Naive B cell (primary cell): ENCODE measurements around the gene IFNGR2. TPM values are rescaled to one million over a fixed set of nuclear protein-coding genes. Genes with fewer than 3 reads are reported as not detected.
"Not testable (repeated sequence)": the region's sequence is repeated elsewhere in the genome, so short reads cannot be mapped to it uniquely, and the experiment has no call there.

Experiments
- ATAC-seq, 2 donors: fragments of 150-1000 bp; cut with Tn5 transposase; 2 replicates each; pipeline ENCODE4 v1.10.0; 2021; ENCODE audit warnings: low read depth in 2 of 2, mild to moderate bottlenecking in 2 of 2, moderate library complexity in 2 of 2
- DNase-seq: peaks from one replicate; pipeline ENCODE4 v3.0.0; 2022
- H3K27ac Mint-ChIP-seq, 6 donors: one replicate each; pipeline ENCODE4 v1.8.0; 2020 to 2022; ENCODE audit warnings: mild to moderate bottlenecking in 6 of 6, mixed read lengths in 6 of 6, moderate library complexity in 5 of 6, inconsistent platforms in 2 of 6
- H3K27me3 Mint-ChIP-seq, 3 donors: one replicate each; pipeline ENCODE4 v1.8.0; 2021 to 2022; ENCODE audit warnings: mixed read lengths in 3 of 3, mild to moderate bottlenecking in 1 of 3
- H3K36me3 Mint-ChIP-seq, 2 donors: one replicate each; pipeline ENCODE4 v1.8.0; 2020 to 2022; ENCODE audit warnings: mixed read lengths in 2 of 2, inconsistent platforms in 1 of 2, mild to moderate bottlenecking in 1 of 2
- H3K4me1 Mint-ChIP-seq, 3 donors: one replicate each; pipeline ENCODE4 v1.8.0; 2020 to 2022; ENCODE audit warnings: mixed read lengths in 3 of 3, inconsistent platforms in 1 of 3, mild to moderate bottlenecking in 1 of 3, moderate library complexity in 1 of 3
- H3K4me3 Mint-ChIP-seq, 8 donors: one replicate each; pipeline ENCODE4 v1.8.0; 2020 to 2022; ENCODE audit warnings: mild to moderate bottlenecking in 8 of 8, mixed read lengths in 8 of 8, moderate library complexity in 8 of 8, inconsistent platforms in 2 of 8
- H3K9me3 Mint-ChIP-seq, 7 donors: one replicate each; pipeline ENCODE4 v1.8.0; 2020 to 2022; ENCODE audit warnings: mixed read lengths in 7 of 7, mild to moderate bottlenecking in 5 of 7, inconsistent platforms in 2 of 7, moderate library complexity in 1 of 7
- polyA plus RNA-seq, 6 donors: library from polyadenylated mRNA; unstranded; fragments of 300-500 nt; fragmentation: Illumina TruSeq; gene quantifications; one replicate each; pipeline ENCODE4 v1.2.3, GENCODE V29; 2021; ENCODE audit warnings: low read depth in 6 of 6

Gene IFNGR2
- polyA plus RNA-seq, 6 donors from 2014 or later = 120 to 177 (median 144) TPM

DNA sequence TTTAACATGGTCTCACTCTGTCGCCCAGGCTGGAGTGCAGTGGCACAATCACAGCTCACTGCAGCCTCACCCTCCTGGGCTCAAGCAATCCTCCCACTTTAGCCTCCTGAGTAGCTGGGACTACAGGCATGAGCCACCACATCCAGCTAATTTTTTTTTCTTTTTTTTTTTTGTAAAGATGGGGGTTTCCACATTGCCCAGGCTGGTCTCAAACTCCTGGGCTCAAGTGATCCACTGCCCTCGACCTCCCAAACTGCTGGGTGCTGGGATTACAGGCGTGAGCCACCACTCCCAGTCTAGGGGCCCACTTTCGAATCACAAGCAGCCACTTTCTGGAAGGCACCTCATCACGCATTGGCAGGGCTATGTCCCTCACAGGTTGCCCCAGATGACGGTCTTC, 21.8 kb upstream of the IFNGR2 start:
- peaks cover 65 to 92% (median 75%) of the 10 kb centered on the region in 3 donors for H3K4me1 Mint-ChIP-seq

GRCh38 chr21:33383056-33383888, 19.9 kb upstream of the IFNGR2 start:
- no peaks in the 10 kb centered on the region for H3K9me3 Mint-ChIP-seq

More for the DNA sequence above, 21.8 kb upstream of the IFNGR2 start:
- H3K9me3 Mint-ChIP-seq, H3K27me3 Mint-ChIP-seq, ATAC-seq, DNase-seq, H3K36me3 Mint-ChIP-seq: not testable (repeated sequence)
- H3K27ac Mint-ChIP-seq = peak overlapping the region; percentile 95 to 99 (median 96)
- H3K4me3 Mint-ChIP-seq = peak overlapping the region in 7 of 8 donors; percentile 64 to 91 (median 83)

GRCh38 chr21:33384841-33385331, 18.3 kb upstream of the IFNGR2 start:
- Mint-ChIP-seq H3K27me3 (no peaks in the 10 kb centered on the region), H3K4me3 (peak overlapping the region in 5 of 8 donors; percentile 64 to 93 (median 81)), H3K27ac (peak overlapping the region; percentile 95 to 99 (median 98)), H3K9me3 (no peaks in the 10 kb centered on the region), H3K4me1 (peaks cover 53 to 84% (median 65%) of the 10 kb centered on the region in 3 donors), H3K36me3 (no peaks in the 10 kb centered on the region)
- ATAC-seq (no peak), DNase-seq (no peak)

More at GRCh38 chr21:33383056-33383888, 19.9 kb upstream of the IFNGR2 start:
- no peaks in the 10 kb centered on the region for H3K27me3 Mint-ChIP-seq
- no peaks in the 10 kb centered on the region for H3K36me3 Mint-ChIP-seq
- H3K4me1 Mint-ChIP-seq = peaks cover 59 to 90% (median 68%) of the 10 kb centered on the region in 3 donors
- DNase-seq (peak; percentile 86), ATAC-seq (peak; percentile 74 to 77)
- H3K4me3 Mint-ChIP-seq = peak overlapping the region; percentile 64 to 93 (median 86)
- H3K27ac Mint-ChIP-seq = peak overlapping the region; percentile 95 to 99 (median 96)

GRCh38 chr21:33386222-33386784, 16.9 kb upstream of the IFNGR2 start:
- no peaks in the 10 kb centered on the region for H3K36me3 Mint-ChIP-seq
- H3K9me3 Mint-ChIP-seq = no peaks in the 10 kb centered on the region
- no peaks in the 10 kb centered on the region for H3K27me3 Mint-ChIP-seq
- ATAC-seq (no peak), DNase-seq (no peak)
- peak overlapping the region in 4 of 6 donors; percentile 28 to 95 (median 63) for H3K27ac Mint-ChIP-seq
- no peak overlapping the region for H3K4me3 Mint-ChIP-seq
- peaks cover 42 to 73% (median 51%) of the 10 kb centered on the region in 3 donors for H3K4me1 Mint-ChIP-seq

DNA sequence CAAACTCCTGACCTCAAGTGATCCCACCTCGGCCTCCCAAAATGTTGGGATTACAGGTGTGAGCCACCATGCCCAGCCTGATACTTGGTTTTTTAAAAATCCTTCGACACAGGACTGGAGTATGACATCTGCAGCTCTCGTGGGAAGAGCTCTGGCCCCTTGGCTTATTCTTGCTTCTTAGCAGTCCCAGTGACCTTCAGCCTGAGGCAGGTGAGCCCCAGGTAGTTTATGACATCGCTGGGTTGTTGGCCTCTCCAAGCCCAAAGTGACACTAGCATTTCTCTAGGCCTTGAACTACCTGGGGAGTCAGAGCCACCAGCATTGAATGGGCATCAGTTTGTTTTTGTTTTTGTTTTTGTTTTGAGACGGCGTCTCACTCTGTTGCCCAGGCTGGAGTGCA, 15.9 kb upstream of the IFNGR2 start:
- H3K27me3 Mint-ChIP-seq = no peaks in the 10 kb centered on the region

DNA sequence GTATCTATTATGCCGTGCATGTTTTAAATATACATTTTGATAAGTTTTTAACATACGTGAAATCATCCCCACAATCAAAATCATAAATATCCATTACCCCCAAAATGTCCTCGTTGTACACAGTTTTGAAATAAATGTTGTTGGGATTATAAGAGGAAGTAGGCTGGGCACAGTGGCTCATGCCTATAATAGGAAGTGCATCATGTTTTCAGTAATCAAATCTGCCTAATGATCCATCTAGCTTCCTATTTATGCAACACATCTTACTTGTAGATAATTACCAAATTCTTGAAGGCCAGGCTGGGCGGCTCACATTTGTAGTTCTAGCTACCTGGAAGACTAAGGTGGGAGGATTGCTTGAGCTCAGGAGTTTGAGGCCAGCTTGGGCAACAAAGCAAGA, 15.0 kb upstream of the IFNGR2 start:
- Mint-ChIP-seq H3K27ac (peak overlapping the region; percentile 77 to 99 (median 95)), H3K4me3 (peak overlapping the region; percentile 11 to 84 (median 38)), H3K9me3 (no peaks in the 10 kb centered on the region), H3K4me1 (peaks cover 35 to 63% (median 43%) of the 10 kb centered on the region in 3 donors), H3K27me3 (no peaks in the 10 kb centered on the region), H3K36me3 (no peaks in the 10 kb centered on the region)
- ATAC-seq (peak; percentile 5 to 11), DNase-seq (peak; percentile 38)

More for the DNA sequence above, 15.9 kb upstream of the IFNGR2 start:
- no peaks in the 10 kb centered on the region for H3K9me3 Mint-ChIP-seq
- H3K4me3 Mint-ChIP-seq = no peak overlapping the region
- ATAC-seq = no peak
- no peak for DNase-seq
- H3K27ac Mint-ChIP-seq = peak overlapping the region in 3 of 6 donors; percentile 38 to 95 (median 62)
- peaks cover 37 to 65% (median 44%) of the 10 kb centered on the region in 3 donors for H3K4me1 Mint-ChIP-seq
- H3K36me3 Mint-ChIP-seq = no peaks in the 10 kb centered on the region

GRCh38 chr21:33390479-33390878, 12.7 kb upstream of the IFNGR2 start:
- DNase-seq (no peak), ATAC-seq (no peak)
- Mint-ChIP-seq H3K27ac (peak overlapping the region in 4 of 6 donors; percentile 22 to 84 (median 26)), H3K36me3 (no peaks in the 10 kb centered on the region), H3K27me3 (no peaks in the 10 kb centered on the region), H3K4me3 (no peak overlapping the region), H3K4me1 (peaks cover 32 to 63% (median 39%) of the 10 kb centered on the region in 3 donors), H3K9me3 (no peaks in the 10 kb centered on the region)

DNA sequence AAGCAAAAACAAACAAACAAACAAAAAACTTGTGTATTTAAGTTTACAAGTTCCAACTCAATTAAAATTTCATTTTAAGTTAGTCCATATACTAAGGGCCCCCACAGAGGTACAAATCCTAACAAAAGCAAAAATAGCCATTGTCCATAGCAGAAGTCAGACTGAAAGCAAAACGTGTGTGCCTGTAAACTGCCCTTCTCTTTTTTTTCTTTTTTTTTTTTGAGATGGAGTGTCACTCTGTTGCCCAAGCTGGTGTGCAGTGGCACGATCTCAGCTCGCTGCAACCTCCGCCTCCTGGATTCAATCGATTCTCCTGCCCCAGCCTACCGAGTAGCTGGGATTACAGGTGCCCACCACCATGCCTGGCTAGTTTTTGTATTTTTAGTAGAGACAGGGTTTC, 11.6 kb upstream of the IFNGR2 start:
- no peak for ATAC-seq
- H3K27ac Mint-ChIP-seq = peak overlapping the region in 1 of 6 donors; percentile 60
- peaks cover 28 to 58% (median 39%) of the 10 kb centered on the region in 3 donors for H3K4me1 Mint-ChIP-seq
- H3K9me3 Mint-ChIP-seq = no peaks in the 10 kb centered on the region
- DNase-seq = no peak
- H3K36me3 Mint-ChIP-seq = no peaks in the 10 kb centered on the region
- no peak overlapping the region for H3K4me3 Mint-ChIP-seq
- H3K27me3 Mint-ChIP-seq = no peaks in the 10 kb centered on the region

GRCh38 chr21:33392284-33392985, 10.8 kb upstream of the IFNGR2 start:
- peaks cover 28 to 58% (median 39%) of the 10 kb centered on the region in 3 donors for H3K4me1 Mint-ChIP-seq
- ATAC-seq (no peak), DNase-seq (no peak)
- peak overlapping the region in 2 of 6 donors; percentile 62 to 80 for H3K27ac Mint-ChIP-seq
- no peaks in the 10 kb centered on the region for H3K36me3 Mint-ChIP-seq
- peak overlapping the region in 1 of 8 donors; percentile 24 for H3K4me3 Mint-ChIP-seq
- no peaks in the 10 kb centered on the region for H3K27me3 Mint-ChIP-seq
- H3K9me3 Mint-ChIP-seq = no peaks in the 10 kb centered on the region

DNA sequence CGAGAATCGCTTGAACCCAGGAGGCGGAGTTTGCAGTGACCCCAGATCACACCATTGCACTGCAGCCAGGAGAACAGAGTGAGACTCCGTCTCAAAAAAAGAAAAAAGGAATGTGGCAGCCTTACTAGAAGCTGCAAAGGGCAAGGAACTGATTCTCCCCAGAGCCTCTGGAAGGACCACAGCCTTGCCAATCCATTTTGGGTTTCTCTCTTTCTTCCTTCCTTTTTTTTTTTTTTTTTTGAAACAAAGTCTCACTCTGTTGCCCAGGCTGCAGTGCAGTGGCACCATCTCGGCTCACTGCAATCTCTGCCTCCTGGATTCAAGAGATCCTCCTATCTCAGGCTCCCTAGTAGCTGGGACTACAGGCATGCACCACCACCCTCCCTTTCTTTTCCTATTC, 9.9 kb upstream of the IFNGR2 start:
- DNase-seq = no peak
- Mint-ChIP-seq H3K27me3 (no peaks in the 10 kb centered on the region), H3K36me3 (no peaks in the 10 kb centered on the region), H3K27ac (peak overlapping the region in 2 of 6 donors; percentile 26 to 65), H3K4me1 (peaks cover 31 to 56% (median 39%) of the 10 kb centered on the region in 3 donors), H3K9me3 (no peaks in the 10 kb centered on the region), H3K4me3 (peak overlapping the region in 2 of 8 donors; percentile 22 to 58)
- ATAC-seq = no peak

DNA sequence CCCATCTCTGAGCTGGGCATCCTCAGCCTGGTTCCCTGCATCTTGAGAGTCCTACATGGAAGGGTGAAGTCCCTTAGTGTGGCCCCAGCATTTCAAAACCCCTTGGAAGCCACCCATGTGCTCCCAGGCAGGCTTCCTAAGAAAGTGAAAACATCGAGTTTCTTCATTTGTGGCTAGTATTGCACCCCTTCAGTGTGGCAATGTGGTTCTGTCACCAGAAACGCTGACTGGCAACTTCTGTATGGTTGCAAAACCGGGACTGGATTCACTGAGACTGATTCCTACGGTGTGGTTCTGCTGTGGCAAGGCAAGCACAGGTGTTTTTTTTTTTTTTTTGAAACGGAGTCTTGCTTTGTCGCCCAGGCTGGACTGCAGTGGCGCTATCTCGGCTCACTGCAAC, 9.0 kb upstream of the IFNGR2 start:
- ATAC-seq (peak; percentile 32 to 48), DNase-seq (no peak)
- H3K4me1 Mint-ChIP-seq = peaks cover 38 to 60% (median 46%) of the 10 kb centered on the region in 3 donors
- no peaks in the 10 kb centered on the region for H3K27me3 Mint-ChIP-seq
- no peaks in the 10 kb centered on the region for H3K36me3 Mint-ChIP-seq
- H3K4me3 Mint-ChIP-seq = peak overlapping the region in 3 of 8 donors; percentile 32 to 81 (median 69)
- no peaks in the 10 kb centered on the region for H3K9me3 Mint-ChIP-seq
- peak overlapping the region in 2 of 6 donors; percentile 26 to 72 for H3K27ac Mint-ChIP-seq

DNA sequence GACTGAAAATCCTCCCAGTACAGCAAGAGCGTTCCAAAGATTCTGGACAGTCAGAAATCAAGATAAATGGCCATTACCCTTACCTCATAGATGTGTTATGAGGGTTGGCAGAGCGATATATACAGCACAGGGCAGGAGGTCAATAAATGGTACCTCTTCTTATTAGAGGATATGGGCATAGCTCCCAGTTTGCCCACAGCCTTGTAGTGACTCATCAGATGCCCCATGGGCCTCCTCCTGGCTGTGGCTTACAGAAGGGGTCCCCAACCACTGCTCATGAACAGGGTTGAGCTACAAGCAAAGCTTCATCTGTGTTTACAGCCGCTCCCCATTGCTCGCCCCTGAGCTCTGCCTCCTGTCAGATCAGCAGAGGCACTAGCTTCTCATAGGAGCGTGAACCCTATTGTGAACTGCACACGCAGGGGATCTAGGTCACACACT, 7.3 kb upstream of the IFNGR2 start:
- Mint-ChIP-seq H3K9me3 (no peaks in the 10 kb centered on the region), H3K36me3 (no peaks in the 10 kb centered on the region), H3K4me3 (peak overlapping the region in 1 of 8 donors; percentile 9), H3K4me1 (peaks cover 45 to 65% (median 60%) of the 10 kb centered on the region in 3 donors), H3K27me3 (no peaks in the 10 kb centered on the region), H3K27ac (peak overlapping the region in 3 of 6 donors; percentile 12 to 80 (median 44))
- no peak for ATAC-seq
- DNase-seq = no peak

DNA sequence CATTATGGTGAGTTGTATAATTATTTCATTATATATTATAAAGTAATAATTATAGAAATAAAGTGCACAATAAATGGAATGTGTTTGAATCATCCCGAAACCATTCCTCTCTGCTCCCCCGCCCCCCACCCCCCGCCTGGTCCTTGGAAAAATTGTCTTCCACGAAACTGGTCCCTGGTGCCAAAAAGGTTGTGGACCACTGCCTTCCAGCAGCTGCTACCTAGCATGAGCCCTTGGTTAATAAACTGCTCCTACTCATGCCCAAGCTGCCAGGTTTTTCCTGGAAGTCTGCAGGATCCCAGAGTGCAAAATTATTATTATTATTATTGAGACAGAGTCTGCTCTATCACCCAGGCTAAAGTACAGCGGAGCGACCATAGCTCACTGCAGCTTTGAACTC, 6.8 kb upstream of the IFNGR2 start:
- Mint-ChIP-seq H3K4me1 (peaks cover 48 to 68% (median 63%) of the 10 kb centered on the region in 3 donors), H3K27ac (peak overlapping the region in 2 of 6 donors; percentile 54 to 80), H3K9me3 (no peaks in the 10 kb centered on the region), H3K27me3 (no peaks in the 10 kb centered on the region), H3K4me3 (no peak overlapping the region), H3K36me3 (no peaks in the 10 kb centered on the region)
- DNase-seq = no peak
- no peak for ATAC-seq
